GM18502 (cell line): Measurements from ENCODE around the gene ACRV1.

Experiments used
- ATAC-seq: cut with Tn5 transposase; IDR thresholded peaks from one replicate; pipeline ENCODE4 v1.9.1; 2021; ENCODE audit warnings: mild to moderate bottlenecking; ENCODE audit not compliant: unreplicated experiment, poor library complexity

ACRV1 gene

GRCh38 chr11:125662689-125663088, 18.0 kb downstream of the ACRV1 start:
- no peak for ATAC-seq

- no peak for ATAC-seq
Observed at GRCh38 chr11:125649465-125650166, 31.0 kb downstream of the ACRV1 start.

- ATAC-seq: no peak
Observed at GRCh38 chr11:125645871-125646270, 34.8 kb downstream of the ACRV1 start.

- no peak for ATAC-seq
Observed at GRCh38 chr11:125638315-125638714, 42.3 kb downstream of the ACRV1 start.

GRCh38 chr11:125637840-125638239, 42.8 kb downstream of the ACRV1 start:
- no peak for ATAC-seq

GRCh38 chr11:125627236-125627910, 53.3 kb downstream of the ACRV1 start:
- no peak for ATAC-seq

GRCh38 chr11:125626288-125626950, 54.2 kb downstream of the ACRV1 start:
- peak; percentile 36 for ATAC-seq

GRCh38 chr11:125625630-125626287, 54.9 kb downstream of the ACRV1 start:
- ATAC-seq: peak; percentile 88

GRCh38 chr11:125625225-125625629, 55.4 kb downstream of the ACRV1 start:
- ATAC-seq: no peak

GRCh38 chr11:125624756-125625213, 55.9 kb downstream of the ACRV1 start, which contains the start of gene CHEK1:
CHEK1 (plus strand) TSS chr11:125625163; CDS start chr11:125626769, 1,606 bp downstream.
- ATAC-seq: no peak

- no peak for ATAC-seq
Observed at GRCh38 chr11:125623064-125623463, 57.6 kb downstream of the ACRV1 start.

GRCh38 chr11:125621995-125622394, 58.7 kb downstream of the ACRV1 start:
- no peak for ATAC-seq
